Smooth muscle cell (in vitro differentiated cells): Measurements from ENCODE around the gene ALX4. TPM values are rescaled to one million over a fixed set of nuclear protein-coding genes. Genes with fewer than 3 reads are reported as not detected.
A peak's percentile ranks its signal among the peaks of the same experiment; 100 is the strongest.

Experiments used
- DNase-seq: peaks from one replicate; lab custom pipeline; 2025; ENCODE audit not compliant: unreplicated experiment; lab: John Stamatoyannopoulos, UW
- H2AFZ ChIP-seq: fragments of 200-600 bp; sonication (generic); 2 replicates; pipeline ENCODE4 v1.6.0; 2016; ENCODE audit warnings: antibody characterized with exemption, low read depth, mild to moderate bottlenecking
- H3F3A ChIP-seq: fragments of 200-600 bp; sonication (generic); 2 replicates; pipeline ENCODE4 v1.6.0; 2017; ENCODE audit warnings: antibody characterized with exemption, low read depth
- H3K27ac ChIP-seq: fragments of 200-600 bp; sonication (generic); 2 replicates; pipeline ENCODE4 v1.5.1; 2016; ENCODE audit warnings: low read depth, mild to moderate bottlenecking
- H3K27me3 ChIP-seq: fragments of 200-600 bp; sonication (generic); 2 replicates; pipeline ENCODE4 v1.6.1; 2016; ENCODE audit warnings: low read depth, mild to moderate bottlenecking
- H3K36me3 ChIP-seq: fragments of 200-600 bp; sonication (generic); 2 replicates; pipeline ENCODE4 v1.5.1; 2016; ENCODE audit warnings: low read depth
- H3K4me1 ChIP-seq: fragments of 200-600 bp; sonication (generic); 2 replicates; pipeline ENCODE4 v1.5.1; 2016; ENCODE audit warnings: low read depth
- H3K4me2 ChIP-seq: fragments of 200-600 bp; sonication (generic); 2 replicates; pipeline ENCODE4 v1.6.0; 2016; ENCODE audit warnings: mild to moderate bottlenecking
- H3K4me3 ChIP-seq: fragments of 200-600 bp; sonication (generic); 2 replicates; pipeline ENCODE4 v1.5.1; 2016; ENCODE audit warnings: mild to moderate bottlenecking
- H3K79me2 ChIP-seq: fragments of 200-600 bp; sonication (generic); 2 replicates; pipeline ENCODE4 v1.6.0; 2016; ENCODE audit warnings: low read depth, mild to moderate bottlenecking
- H3K9ac ChIP-seq: fragments of 200-600 bp; sonication (generic); 2 replicates; pipeline ENCODE4 v1.6.0; 2016; ENCODE audit warnings: low read depth
- H3K9me3 ChIP-seq: fragments of 200-600 bp; sonication (generic); replicated peaks from 2 replicates; pipeline ENCODE4 v1.5.1; 2016; ENCODE audit warnings: low read depth
- H4K20me1 ChIP-seq: fragments of 200-600 bp; sonication (generic); 2 replicates; pipeline ENCODE4 v1.6.0; 2016; ENCODE audit warnings: low read depth
- CTCF ChIP-seq: fragments of 200-600 bp; sonication (generic); IDR thresholded peaks from 2 replicates; pipeline ENCODE4 v1.5.1; 2017; ENCODE audit warnings: borderline replicate concordance, mild to moderate bottlenecking, antibody characterized with exemption; ENCODE audit not compliant: insufficient read depth, poor library complexity, severe bottlenecking
- WGBS: methylation state at CpG from one replicate; pipeline ENCODE4 v1.1.7; 2016; ENCODE audit warnings: low lambda C conversion rate; 5-methylcytosine and 5-hydroxymethylcytosine counted together
- polyA plus RNA-seq: library from polyadenylated mRNA; unstranded; fragments of >200 nt; fragmentation: Nextera tagmentation; extraction: Ambion mirVana; gene quantifications from 2 replicates; pipeline ENCODE4 v1.2.1, GENCODE V29; 2016
- total RNA-seq: library from RNA; depleted of rRNA; stranded (reverse); fragments of >200 nt; gene quantifications from 2 replicates; pipeline ENCODE4 v1.2.3, GENCODE V29; 2014

ALX4 gene
- total and polyA plus RNA-seq, 2 experiments from 2014 or later, result not detected

GRCh38 chr11:44316659-44317240 is 6.8 kb upstream of the ALX4 start:
- H3K9ac ChIP-seq, result no peak overlapping the region
- H3K9me3 ChIP-seq, result no peaks in the 10 kb centered on the region
- H3F3A ChIP-seq, result no peaks in the 10 kb centered on the region
- 4% methylated on average over 44 of the region's 44 CpGs for WGBS
- H3K4me3 ChIP-seq, result peak overlapping the region; percentile 45
- H3K27me3 ChIP-seq, result peaks cover 100% of the 10 kb centered on the region
- H3K79me2 ChIP-seq, result no peaks in the 10 kb centered on the region
- no peaks in the 10 kb centered on the region for H3K36me3 ChIP-seq
- H2AFZ ChIP-seq, result peak overlapping the region; percentile 39
- peaks cover 12% of the 10 kb centered on the region for H3K4me1 ChIP-seq
- TF ChIP-seq CTCF, result no peak
- no peak for DNase-seq
- no peak overlapping the region for H3K27ac ChIP-seq
- peak overlapping the region; percentile 87 for H3K4me2 ChIP-seq
- H4K20me1 ChIP-seq, result no peaks in the 10 kb centered on the region

- H3K36me3 ChIP-seq, result no peaks in the 10 kb centered on the region
- no peaks in the 10 kb centered on the region for H4K20me1 ChIP-seq
- DNase-seq, result no peak
- H2AFZ ChIP-seq, result peak overlapping the region; percentile 39
- H3K9me3 ChIP-seq, result no peaks in the 10 kb centered on the region
- H3K27me3 ChIP-seq, result peaks cover 100% of the 10 kb centered on the region
- no peaks in the 10 kb centered on the region for H3F3A ChIP-seq
- no peak overlapping the region for H3K27ac ChIP-seq
- H3K4me1 ChIP-seq, result peaks cover 12% of the 10 kb centered on the region
- WGBS, result 4% methylated on average over 45 of the region's 63 CpGs
- H3K4me2 ChIP-seq, result peak overlapping the region; percentile 87
- no peak for TF ChIP-seq CTCF
- H3K4me3 ChIP-seq, result peak overlapping the region; percentile 45
- H3K9ac ChIP-seq, result no peak overlapping the region
- H3K79me2 ChIP-seq, result no peaks in the 10 kb centered on the region
Observed at GRCh38 chr11:44315947-44316658, 6.2 kb upstream of the ALX4 start.

- Histone ChIP-seq H3K4me3 (no peak overlapping the region), H3K36me3 (no peaks in the 10 kb centered on the region), H3K27ac (no peak overlapping the region), H3F3A (no peaks in the 10 kb centered on the region), H3K4me1 (peaks cover 20% of the 10 kb centered on the region), H3K27me3 (peaks cover 100% of the 10 kb centered on the region), H4K20me1 (no peaks in the 10 kb centered on the region), H3K9me3 (no peaks in the 10 kb centered on the region), H3K9ac (no peak overlapping the region), H2AFZ (no peak overlapping the region), H3K4me2 (no peak overlapping the region), H3K79me2 (no peaks in the 10 kb centered on the region)
- DNase-seq, result no peak
- 36% methylated on average over 2 of the region's 2 CpGs for WGBS
- no peak for TF ChIP-seq CTCF
Observed at GRCh38 chr11:44314733-44315132, 4.8 kb upstream of the ALX4 start.
